Heart right ventricle (tissue), 16 donors: ENCODE measurements around the gene TAF1B. TPM values are rescaled to one million over a fixed set of nuclear protein-coding genes. Genes with fewer than 3 reads are reported as not detected.

Experiments
- ATAC-seq, 8 donors: fragments of 200-7000 bp; cut with Tn5 transposase; one replicate each; pipeline ENCODE4 v1.9.1; 2020; ENCODE audit warnings: mild to moderate bottlenecking in 8 of 8, moderate library complexity in 8 of 8, moderate number of reproducible peaks in 1 of 8
- DNase-seq, 2 donors: peaks; one replicate each; pipeline ENCODE4 v3.0.0-alpha.2; 2020
- H3K27ac ChIP-seq, 10 donors: fragments of 200-600 bp; sonication (generic) in 2 of 10; one replicate each; pipeline versions ENCODE4 v1.5.0 to v1.8.0; 2020 to 2022; ENCODE audit warnings: mild to moderate bottlenecking in 3 of 10
- H3K27me3 ChIP-seq, 7 donors: fragments of 200-600 bp; one replicate each; pipeline ENCODE4 v1.8.0; 2021 to 2022; ENCODE audit warnings: mild to moderate bottlenecking in 2 of 7
- H3K36me3 ChIP-seq, 9 donors: fragments of 200-600 bp; sonication (generic) in 1 of 9; one replicate each; pipeline versions ENCODE4 v1.5.0 to v1.8.0; 2020 to 2022; ENCODE audit warnings: mild to moderate bottlenecking in 2 of 9
- H3K4me1 ChIP-seq, 9 donors: fragments of 200-600 bp; sonication (generic) in 1 of 9; one replicate each; pipeline versions ENCODE4 v1.5.0 to v1.8.0; 2020 to 2022; ENCODE audit warnings: mild to moderate bottlenecking in 4 of 9
- H3K4me3 ChIP-seq, 10 donors: fragments of 200-600 bp; sonication (generic) in 2 of 10; one replicate each; pipeline versions ENCODE4 v1.5.0 to v1.8.0; 2020 to 2022; ENCODE audit warnings: mild to moderate bottlenecking in 7 of 10, moderate library complexity in 2 of 10
- H3K9me3 ChIP-seq, 11 donors: fragments of 200-600 bp in 10 of 11; sonication (generic) in 2 of 11; one replicate each; pipeline versions ENCODE4 v1.5.0 to v1.8.0; 2013 to 2022; ENCODE audit warnings: mild to moderate bottlenecking in 2 of 11, control low read depth in 1 of 11, moderate library complexity in 1 of 11
- WGBS, 2 donors: extraction: QIAGEN DNeasy Blood & Tissue Kit; methylation state at CpG; one replicate each; pipeline ENCODE4 v1.1.7; 2013; ENCODE audit warnings: inconsistent platforms in 1 of 2; 5-methylcytosine and 5-hydroxymethylcytosine counted together
- intact Hi-C, 10 donors: fragments of 100-400 bp; cut with DNase I; formaldehyde crosslinking; loops; one replicate each; pipeline versions ENCODE4 v1.11.1 to v1.14.2; 2022
- polyA plus RNA-seq, 2 donors: library from polyadenylated mRNA; stranded (reverse); fragments of 200-250 nt; gene quantifications; one replicate each; pipeline ENCODE4 v1.2.3, GENCODE V29; 2013
- total RNA-seq, 10 donors: library from RNA; stranded (reverse); fragmentation: NEBNext Ultra II Directional in 3 of 10; extraction: Animal tissue kit (Norgen Biotek cat#: 25700) in 3 of 10; gene quantifications; one replicate each; pipeline versions ENCODE4 v1.2.1 to v1.2.4, GENCODE V29; 2021 to 2023
- TF ChIP-seq, protein P1 (sequence below), 9 donors: fragments of 200-600 bp; sonication (generic) in 2 of 9; IDR thresholded peaks; one replicate each; pipeline versions ENCODE4 v1.5.0 to v1.8.0; 2021 to 2022; ENCODE audit warnings: antibody characterized with exemption in 9 of 9, mild to moderate bottlenecking in 5 of 9, moderate library complexity in 1 of 9
- donor health status: Arrhythmogenic right ventricular cardiomyopathy.
- donor health status: ischemic (EF 13 %, LVEDD 7.1; RV severe dilation, severe dysfunction).
- donor health status: healthy with polysubstance abuse.
- donor health status: DM: no; HTN: yes; CAD: no.
- donor health status: DM: no; HTN: no; CAD: no.
- donor health status: ischemic (EF 25% LVEDD 6.9; RV normal size, moderate dysfunction).
- donor health status: ischemic (EF 25% LVEDD 5.7; RV mildly dilated, moderate dysfunction).
- donor health status: healthy.
- donor health status: DM: yes; HTN: yes; CAD: no.
- donor health status: Ischemic cardiomyopathy.
- donor health status: ischemic (EF 35%, LVEDD 5.7; RV mildly dilated, moderate dysfunction).
- donor health status: nonischemic (EF 11% LVEDD 7.7; RV severe dilation, severe dysfunction).
- donor health status: DM: yes; HTN: yes; CAD: no.
- donor health status: PGD.
- donor health status: ischemic (EF 29% LVEDD 5.4; RV normal size, mild dysfunction).
- donor health status: nonischemic (EF 23%, LVEDD 6.1; RV moderate dilation, normal function).

The TAF1B gene
- total and polyA plus RNA-seq, 12 donors = 1.8 to 7.9 (median 4.5) TPM

DNA sequence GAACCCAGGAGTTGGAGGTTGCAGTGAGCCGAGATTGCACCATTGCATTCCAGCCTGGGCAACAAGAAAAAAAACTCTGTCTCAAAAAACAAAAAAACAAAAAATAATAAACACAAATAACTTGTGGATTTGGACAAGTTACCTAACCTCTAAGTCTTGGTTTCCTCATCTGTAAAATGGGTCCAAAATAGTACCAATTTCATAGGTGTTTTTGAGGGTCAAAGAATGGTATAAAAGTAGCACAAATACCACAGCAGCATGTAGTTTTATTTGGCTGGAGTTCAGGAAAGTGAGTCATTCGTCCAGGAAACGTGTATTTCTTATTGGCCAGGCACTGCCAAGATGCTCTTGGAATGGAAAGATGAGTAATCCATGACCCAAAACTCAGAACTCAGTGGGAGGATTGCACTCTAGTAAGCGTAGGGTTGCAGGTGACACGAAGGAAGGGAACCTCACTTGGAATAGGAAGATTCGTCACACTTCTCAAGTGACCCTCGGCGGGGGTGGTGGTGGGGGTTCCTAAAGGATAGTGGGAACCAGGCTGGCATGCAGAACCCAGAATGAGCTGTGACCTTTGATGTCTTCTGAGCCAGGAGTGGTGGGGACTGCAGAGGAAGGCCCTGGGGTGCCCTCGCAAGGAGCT lies 132.7 kb downstream of the TAF1B start:
- no peak overlapping the region for H3K4me3 ChIP-seq
- H3K27me3 ChIP-seq = no peaks in the 10 kb centered on the region
- DNase-seq (peak in 1 of 2 donors; percentile 53), ATAC-seq (peak in 6 of 8 donors; percentile 40 to 87 (median 76))
- no peak overlapping the region for H3K27ac ChIP-seq
- peaks cover 0 to 35% (median 20%) of the 10 kb centered on the region in 9 donors for H3K4me1 ChIP-seq
- no peaks in the 10 kb centered on the region for H3K9me3 ChIP-seq
- WGBS, 2 donors = 53 to 63% methylated on average over 9 of the region's 9 CpGs
- H3K36me3 ChIP-seq = no peaks in the 10 kb centered on the region
- intact Hi-C loops = no loop called here
- TF ChIP-seq, protein P1, sequence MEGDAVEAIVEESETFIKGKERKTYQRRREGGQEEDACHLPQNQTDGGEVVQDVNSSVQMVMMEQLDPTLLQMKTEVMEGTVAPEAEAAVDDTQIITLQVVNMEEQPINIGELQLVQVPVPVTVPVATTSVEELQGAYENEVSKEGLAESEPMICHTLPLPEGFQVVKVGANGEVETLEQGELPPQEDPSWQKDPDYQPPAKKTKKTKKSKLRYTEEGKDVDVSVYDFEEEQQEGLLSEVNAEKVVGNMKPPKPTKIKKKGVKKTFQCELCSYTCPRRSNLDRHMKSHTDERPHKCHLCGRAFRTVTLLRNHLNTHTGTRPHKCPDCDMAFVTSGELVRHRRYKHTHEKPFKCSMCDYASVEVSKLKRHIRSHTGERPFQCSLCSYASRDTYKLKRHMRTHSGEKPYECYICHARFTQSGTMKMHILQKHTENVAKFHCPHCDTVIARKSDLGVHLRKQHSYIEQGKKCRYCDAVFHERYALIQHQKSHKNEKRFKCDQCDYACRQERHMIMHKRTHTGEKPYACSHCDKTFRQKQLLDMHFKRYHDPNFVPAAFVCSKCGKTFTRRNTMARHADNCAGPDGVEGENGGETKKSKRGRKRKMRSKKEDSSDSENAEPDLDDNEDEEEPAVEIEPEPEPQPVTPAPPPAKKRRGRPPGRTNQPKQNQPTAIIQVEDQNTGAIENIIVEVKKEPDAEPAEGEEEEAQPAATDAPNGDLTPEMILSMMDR (IDR thresholded peaks at IDR 0.05) = no peak

DNA sequence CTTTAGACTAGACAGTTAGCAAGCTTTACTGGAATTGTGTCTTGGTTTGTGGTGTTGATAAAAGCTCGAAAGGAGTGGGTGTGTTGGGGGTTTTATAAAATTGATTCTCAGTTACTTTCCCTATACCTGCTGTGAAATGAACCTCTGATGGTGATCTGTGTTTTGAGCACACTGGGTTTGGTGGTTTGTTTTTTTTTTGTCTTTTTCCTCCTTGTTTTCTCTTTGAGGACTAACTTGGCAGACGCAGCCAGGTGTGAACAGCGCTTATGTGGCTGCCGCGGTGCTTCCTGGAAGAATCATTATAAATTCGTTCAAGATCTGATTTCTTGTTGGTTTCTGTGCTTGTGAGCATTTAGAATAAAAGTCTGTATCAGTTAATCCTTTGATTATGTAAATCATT lies 136.7 kb downstream of the TAF1B start:
- DNase-seq = no peak
- no peaks in the 10 kb centered on the region for H3K9me3 ChIP-seq
- ATAC-seq = no peak
- intact Hi-C loops = loop anchor here in 3 of 10 donors (10.0 kb wide), 3 partner anchors 445 to 465 kb away; partner anchors contain the start of gene ODC1 (in 1 of the 3)
- H3K4me3 ChIP-seq = no peak overlapping the region
- H3K27me3 ChIP-seq = no peaks in the 10 kb centered on the region
- H3K27ac ChIP-seq = no peak overlapping the region
- TF ChIP-seq, protein P1 (IDR thresholded peaks at IDR 0.05) = no peak
- 84 to 87% methylated on average over 6 of the region's 6 CpGs for WGBS, 2 donors
- no peaks in the 10 kb centered on the region for H3K36me3 ChIP-seq
- H3K4me1 ChIP-seq = peaks cover 5 to 52% (median 30%) of the 10 kb centered on the region in 9 donors

DNA sequence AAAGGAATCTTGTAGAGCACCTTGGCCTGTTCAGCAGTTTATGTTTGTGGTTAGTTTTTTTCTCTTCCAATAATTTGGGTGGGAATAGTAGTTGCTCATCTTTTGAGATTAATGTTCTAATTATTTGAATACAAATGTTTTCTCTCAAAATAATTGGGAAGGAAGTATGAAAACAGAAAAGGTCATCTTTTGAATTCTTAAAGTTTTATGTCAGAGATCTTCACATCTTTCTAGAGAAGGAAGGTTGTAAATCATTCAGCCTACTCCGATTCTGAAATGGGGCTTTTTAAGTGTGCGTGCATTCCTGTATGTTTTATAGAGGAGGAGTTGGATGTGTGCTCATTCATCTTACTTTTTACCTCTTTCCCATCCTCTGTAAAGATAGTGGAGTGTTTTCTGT lies 137.2 kb downstream of the TAF1B start:
- Histone ChIP-seq H3K4me1 (peaks cover 5 to 52% (median 30%) of the 10 kb centered on the region in 9 donors), H3K9me3 (no peaks in the 10 kb centered on the region), H3K36me3 (no peaks in the 10 kb centered on the region), H3K4me3 (no peak overlapping the region), H3K27ac (no peak overlapping the region), H3K27me3 (no peaks in the 10 kb centered on the region)
- DNase-seq (no peak), ATAC-seq (no peak)
- 95 to 97% methylated on average over 2 of the region's 2 CpGs for WGBS, 2 donors
- intact Hi-C loops = loop anchor here in 3 of 10 donors (10.0 kb wide), 3 partner anchors 444 to 464 kb away; partner anchors contain the start of gene ODC1 (in 1 of the 3)
- TF ChIP-seq, protein P1 (IDR thresholded peaks at IDR 0.05) = no peak

DNA sequence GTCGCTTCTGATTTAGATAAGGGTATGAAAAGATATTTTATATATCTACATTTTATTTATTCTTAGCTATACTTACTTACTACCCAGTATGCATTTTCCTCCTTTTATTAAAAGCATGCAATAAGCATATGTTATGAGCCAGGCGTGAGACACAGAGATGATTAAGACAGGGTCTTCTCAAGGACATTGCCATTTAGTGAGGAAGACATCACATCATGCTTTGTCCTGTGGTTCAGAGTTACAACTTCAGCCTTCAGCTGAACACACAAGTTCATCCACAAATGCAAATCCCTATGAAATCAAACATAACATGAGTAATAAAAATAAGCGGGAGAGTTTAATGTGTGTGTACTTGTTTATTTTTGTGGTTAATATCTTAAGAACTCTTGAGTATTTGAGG lies 138.4 kb downstream of the TAF1B start:
- H3K36me3 ChIP-seq = no peaks in the 10 kb centered on the region
- no peak overlapping the region for H3K27ac ChIP-seq
- ATAC-seq = no peak
- DNase-seq = no peak
- TF ChIP-seq, protein P1 (IDR thresholded peaks at IDR 0.05) = no peak
- no peaks in the 10 kb centered on the region for H3K27me3 ChIP-seq
- intact Hi-C loops = loop anchor here in 4 of 10 donors (2.0 to 10.0 kb wide), 4 partner anchors 67 to 463 kb away; partner anchors contain the start of gene ODC1 (in 1 of the 4)
- WGBS, 2 donors = 92 to 95% methylated on average over 3 of the region's 3 CpGs
- no peaks in the 10 kb centered on the region for H3K9me3 ChIP-seq
- no peak overlapping the region for H3K4me3 ChIP-seq
- H3K4me1 ChIP-seq = peaks cover 5 to 44% (median 24%) of the 10 kb centered on the region in 9 donors
